GM23248 (cell line): Measurements from ENCODE around the gene TFRC.

Experiments
- EZH2 ChIP-seq: fragments of 200-600 bp; sonication (generic); IDR thresholded peaks from 2 replicates; pipeline ENCODE4 v1.6.1; 2018; ENCODE audit warnings: antibody characterized with exemption, mild to moderate bottlenecking; ENCODE audit not compliant: insufficient read depth, poor library complexity, severe bottlenecking
- EZH2phosphoT487 ChIP-seq: fragments of 200-600 bp; sonication (generic); IDR thresholded peaks from 2 replicates; pipeline ENCODE4 v1.6.1; 2018; ENCODE audit warnings: antibody characterized with exemption, moderate library complexity, mild to moderate bottlenecking, low read depth; ENCODE audit not compliant: insufficient read depth

DNA sequence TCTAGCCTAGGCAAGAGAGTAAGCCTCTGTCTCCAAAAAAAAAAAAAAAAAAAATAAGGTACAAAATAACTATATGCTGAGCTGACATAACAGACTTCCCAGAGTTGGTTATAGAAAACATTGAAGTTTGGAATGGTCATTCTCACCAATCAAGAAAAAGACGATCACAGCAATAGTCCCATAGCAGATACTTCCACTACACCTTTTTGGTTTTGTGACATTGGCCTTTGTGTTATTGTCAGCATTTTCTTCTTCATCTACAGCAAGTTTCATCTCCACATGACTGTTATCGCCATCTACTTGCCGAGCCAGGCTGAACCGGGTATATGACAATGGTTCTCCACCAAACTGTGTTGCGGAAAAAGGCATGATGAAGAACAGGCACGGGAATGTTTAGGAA lies 6.9 kb downstream of the TFRC start:
- no peak for TF ChIP-seq EZH2
- TF ChIP-seq EZH2phosphoT487 = no peak
